Panc1 (cell line): Measurements from ENCODE around the gene MCRIP2.

Source experiments
- REST ChIP-seq, 2 experiments: IDR thresholded peaks; 2 replicates each; pipeline ENCODE4 v1.6.1; 2011 to 2012; ENCODE audit warnings: low read depth in 2 of 2, control low read depth in 1 of 2, low read length in 1 of 2, mild to moderate bottlenecking in 1 of 2, moderate library complexity in 1 of 2; ENCODE audit not compliant: insufficient read depth in 1 of 2
- TCF7L2 ChIP-seq: IDR thresholded peaks from 2 replicates; pipeline ENCODE4 v1.6.1; 2011; ENCODE audit warnings: mild to moderate bottlenecking, low read depth, low read length, inconsistent platforms
- TF ChIP-seq, protein P1 (sequence below): fragments of 450-650 bp; IDR thresholded peaks from 2 replicates; pipeline ENCODE4 v1.5.1; 2017; ENCODE audit warnings: mild to moderate bottlenecking

- TF ChIP-seq, protein P1, sequence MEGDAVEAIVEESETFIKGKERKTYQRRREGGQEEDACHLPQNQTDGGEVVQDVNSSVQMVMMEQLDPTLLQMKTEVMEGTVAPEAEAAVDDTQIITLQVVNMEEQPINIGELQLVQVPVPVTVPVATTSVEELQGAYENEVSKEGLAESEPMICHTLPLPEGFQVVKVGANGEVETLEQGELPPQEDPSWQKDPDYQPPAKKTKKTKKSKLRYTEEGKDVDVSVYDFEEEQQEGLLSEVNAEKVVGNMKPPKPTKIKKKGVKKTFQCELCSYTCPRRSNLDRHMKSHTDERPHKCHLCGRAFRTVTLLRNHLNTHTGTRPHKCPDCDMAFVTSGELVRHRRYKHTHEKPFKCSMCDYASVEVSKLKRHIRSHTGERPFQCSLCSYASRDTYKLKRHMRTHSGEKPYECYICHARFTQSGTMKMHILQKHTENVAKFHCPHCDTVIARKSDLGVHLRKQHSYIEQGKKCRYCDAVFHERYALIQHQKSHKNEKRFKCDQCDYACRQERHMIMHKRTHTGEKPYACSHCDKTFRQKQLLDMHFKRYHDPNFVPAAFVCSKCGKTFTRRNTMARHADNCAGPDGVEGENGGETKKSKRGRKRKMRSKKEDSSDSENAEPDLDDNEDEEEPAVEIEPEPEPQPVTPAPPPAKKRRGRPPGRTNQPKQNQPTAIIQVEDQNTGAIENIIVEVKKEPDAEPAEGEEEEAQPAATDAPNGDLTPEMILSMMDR = no peak
- TF ChIP-seq REST (IDR thresholded peaks at IDR 0.05; ENCODE audit: insufficient read depth in 1 of 2, low read depth in 2 of 2, low read length in 1 of 2) = no peak
- TF ChIP-seq TCF7L2 = no peak
Observed at GRCh38 chr16:679814-680624, 38.4 kb downstream of the MCRIP2 start, which contains the start of gene STUB1.
